Chondrocyte (in vitro differentiated cells): ENCODE measurements around the gene PRUNE2. TPM values are rescaled to one million over a fixed set of nuclear protein-coding genes. Genes with fewer than 3 reads are reported as not detected.

Experiments used
- DNase-seq: peaks from one replicate; pipeline ENCODE4 v3.0.0; 2021; ENCODE audit warnings: mixed read lengths, low spot score
- H3K27ac Mint-ChIP-seq: one replicate; pipeline ENCODE4 v1.8.0; 2021; ENCODE audit warnings: mild to moderate bottlenecking, moderate library complexity, mixed read lengths; ENCODE audit not compliant: unreplicated experiment
- H3K27me3 Mint-ChIP-seq: 2 replicates; pipeline ENCODE4 v1.8.0; 2021; ENCODE audit warnings: low read depth, mixed read lengths
- H3K36me3 Mint-ChIP-seq: 2 replicates; pipeline ENCODE4 v1.8.0; 2021; ENCODE audit warnings: low read depth, mixed read lengths
- H3K4me1 Mint-ChIP-seq: 2 replicates; pipeline ENCODE4 v1.8.0; 2021; ENCODE audit warnings: low read depth, mild to moderate bottlenecking, mixed read lengths
- H3K4me3 Mint-ChIP-seq: one replicate; pipeline ENCODE4 v1.8.0; 2021; ENCODE audit warnings: mild to moderate bottlenecking, moderate library complexity, mixed read lengths; ENCODE audit not compliant: unreplicated experiment
- H3K9me3 Mint-ChIP-seq: 2 replicates; pipeline ENCODE4 v1.8.0; 2021; ENCODE audit warnings: low read depth, mixed read lengths
- total RNA-seq: library from RNA; stranded (reverse); gene quantifications from 3 replicates; pipeline ENCODE4 v1.2.1, GENCODE V29; 2021
- TF ChIP-seq, protein P1 (sequence below): fragments of 200-600 bp; sonication (generic); IDR thresholded peaks from 2 replicates; pipeline ENCODE4 v1.5.0; 2021; ENCODE audit warnings: antibody characterized with exemption, mild to moderate bottlenecking, moderate library complexity

PRUNE2 gene
- total RNA-seq, 1 donor from 2014 or later = 10.5 TPM

DNA sequence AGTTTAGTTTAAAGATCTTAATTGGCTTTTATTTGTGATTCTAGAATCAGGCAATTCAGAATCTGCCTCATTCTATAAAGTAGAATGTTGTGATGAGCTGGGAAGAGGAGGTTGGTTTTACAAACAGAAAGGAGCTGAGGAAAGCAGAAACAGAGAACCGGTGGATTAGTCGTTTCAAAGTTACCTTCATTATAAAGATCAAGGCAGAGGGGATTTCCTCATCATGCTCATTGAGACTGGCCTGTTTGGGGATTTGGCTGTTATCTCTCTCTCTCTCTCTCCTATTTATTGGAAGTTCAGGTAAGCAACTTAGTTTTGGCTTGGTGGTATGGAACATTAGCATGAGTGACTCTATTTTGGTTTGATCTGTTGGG is 313.0 kb downstream of the PRUNE2 start:
- Mint-ChIP-seq H3K36me3 (no peaks in the 10 kb centered on the region), H3K27me3 (peaks cover 3% of the 10 kb centered on the region), H3K4me1 (peaks cover 12% of the 10 kb centered on the region), H3K4me3 (no peak overlapping the region), H3K9me3 (peaks cover 4% of the 10 kb centered on the region), H3K27ac (no peak overlapping the region)
- no peak for DNase-seq
- TF ChIP-seq, protein P1, sequence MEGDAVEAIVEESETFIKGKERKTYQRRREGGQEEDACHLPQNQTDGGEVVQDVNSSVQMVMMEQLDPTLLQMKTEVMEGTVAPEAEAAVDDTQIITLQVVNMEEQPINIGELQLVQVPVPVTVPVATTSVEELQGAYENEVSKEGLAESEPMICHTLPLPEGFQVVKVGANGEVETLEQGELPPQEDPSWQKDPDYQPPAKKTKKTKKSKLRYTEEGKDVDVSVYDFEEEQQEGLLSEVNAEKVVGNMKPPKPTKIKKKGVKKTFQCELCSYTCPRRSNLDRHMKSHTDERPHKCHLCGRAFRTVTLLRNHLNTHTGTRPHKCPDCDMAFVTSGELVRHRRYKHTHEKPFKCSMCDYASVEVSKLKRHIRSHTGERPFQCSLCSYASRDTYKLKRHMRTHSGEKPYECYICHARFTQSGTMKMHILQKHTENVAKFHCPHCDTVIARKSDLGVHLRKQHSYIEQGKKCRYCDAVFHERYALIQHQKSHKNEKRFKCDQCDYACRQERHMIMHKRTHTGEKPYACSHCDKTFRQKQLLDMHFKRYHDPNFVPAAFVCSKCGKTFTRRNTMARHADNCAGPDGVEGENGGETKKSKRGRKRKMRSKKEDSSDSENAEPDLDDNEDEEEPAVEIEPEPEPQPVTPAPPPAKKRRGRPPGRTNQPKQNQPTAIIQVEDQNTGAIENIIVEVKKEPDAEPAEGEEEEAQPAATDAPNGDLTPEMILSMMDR = no peak

DNA sequence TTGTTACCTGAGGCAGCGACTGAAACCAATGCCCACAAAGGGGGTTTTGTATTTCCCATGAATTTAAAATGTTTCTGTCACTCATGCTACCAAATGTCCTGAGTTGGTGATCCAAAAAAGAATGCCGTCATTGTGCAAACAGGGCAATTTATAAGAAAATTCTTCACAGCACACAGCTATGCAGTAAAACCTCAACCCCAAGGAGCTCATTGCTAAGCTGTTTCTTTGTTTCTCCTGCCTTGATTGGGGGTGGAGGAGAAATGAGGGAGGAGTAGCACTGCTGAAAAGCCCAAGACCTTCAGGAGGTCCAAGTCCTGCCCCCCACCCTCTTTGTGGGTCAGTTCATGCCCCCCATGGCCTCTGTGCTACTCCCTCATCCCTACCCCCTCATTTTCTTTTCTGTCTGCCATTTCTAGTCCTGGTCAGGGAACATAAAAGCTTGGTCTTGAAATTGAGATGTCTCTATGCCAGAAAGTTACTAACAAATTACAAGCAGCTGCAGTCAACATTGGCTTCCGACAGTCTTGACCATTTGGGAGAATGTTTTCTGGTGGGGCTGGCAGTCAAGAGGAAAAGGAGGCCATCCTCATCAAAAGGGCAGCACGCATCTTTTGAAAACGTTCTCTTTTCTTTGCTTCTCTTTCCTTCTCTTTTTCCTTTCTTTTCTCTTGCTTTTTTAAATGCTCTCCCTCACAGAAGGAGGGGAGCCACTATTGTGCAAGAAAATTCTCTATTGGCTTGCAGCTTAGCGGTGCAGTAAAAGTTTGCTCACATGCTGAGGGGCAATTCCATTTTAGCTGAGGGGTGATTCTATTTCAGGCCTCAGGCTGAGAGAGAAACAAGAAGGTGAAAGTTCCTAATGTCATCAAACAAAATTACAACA is 313.6 kb downstream of the PRUNE2 start:
- peaks cover 4% of the 10 kb centered on the region for H3K9me3 Mint-ChIP-seq
- DNase-seq = no peak
- peaks cover 2% of the 10 kb centered on the region for H3K27me3 Mint-ChIP-seq
- peaks cover 12% of the 10 kb centered on the region for H3K4me1 Mint-ChIP-seq
- no peak overlapping the region for H3K27ac Mint-ChIP-seq
- TF ChIP-seq, protein P1 = no peak
- H3K4me3 Mint-ChIP-seq = no peak overlapping the region
- no peaks in the 10 kb centered on the region for H3K36me3 Mint-ChIP-seq

DNA sequence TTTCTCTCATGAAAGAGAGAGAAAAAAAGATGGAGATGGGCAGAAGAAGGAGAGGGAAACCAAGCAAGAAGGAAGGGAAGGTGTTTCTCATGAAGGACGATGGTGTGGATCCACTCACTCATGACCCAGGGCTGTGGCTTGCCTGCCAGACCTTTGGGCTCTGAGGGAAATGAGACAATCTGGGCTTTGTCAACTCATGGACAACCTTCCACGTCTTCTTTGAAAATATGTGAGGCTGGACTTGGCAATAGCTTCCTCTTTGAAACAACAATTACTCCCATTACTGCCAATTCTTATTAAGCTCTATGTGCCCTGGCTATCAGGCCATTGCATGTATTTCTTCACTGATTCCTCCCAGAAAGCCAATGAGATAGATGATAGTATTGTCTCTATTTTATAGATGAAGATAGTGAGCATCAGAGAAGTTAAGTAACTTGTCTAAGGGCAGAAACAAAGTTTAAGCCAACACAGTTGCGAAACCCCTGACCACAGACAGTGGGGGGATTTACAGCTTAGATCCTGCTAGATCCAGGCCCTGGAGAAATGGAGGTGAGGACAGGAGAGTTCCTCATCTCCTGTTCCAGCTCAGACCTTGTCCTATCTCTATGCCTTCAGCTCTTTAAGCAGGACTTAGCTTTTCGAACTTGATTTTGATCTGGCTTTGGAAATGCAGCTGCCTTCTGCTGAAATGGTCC is 314.5 kb downstream of the PRUNE2 start:
- H3K27me3 Mint-ChIP-seq = peaks cover 2% of the 10 kb centered on the region
- no peak overlapping the region for H3K4me3 Mint-ChIP-seq
- no peak for DNase-seq
- H3K36me3 Mint-ChIP-seq = no peaks in the 10 kb centered on the region
- TF ChIP-seq, protein P1 = no peak
- H3K27ac Mint-ChIP-seq = no peak overlapping the region
- H3K9me3 Mint-ChIP-seq = peaks cover 4% of the 10 kb centered on the region
- H3K4me1 Mint-ChIP-seq = peaks cover 12% of the 10 kb centered on the region

DNA sequence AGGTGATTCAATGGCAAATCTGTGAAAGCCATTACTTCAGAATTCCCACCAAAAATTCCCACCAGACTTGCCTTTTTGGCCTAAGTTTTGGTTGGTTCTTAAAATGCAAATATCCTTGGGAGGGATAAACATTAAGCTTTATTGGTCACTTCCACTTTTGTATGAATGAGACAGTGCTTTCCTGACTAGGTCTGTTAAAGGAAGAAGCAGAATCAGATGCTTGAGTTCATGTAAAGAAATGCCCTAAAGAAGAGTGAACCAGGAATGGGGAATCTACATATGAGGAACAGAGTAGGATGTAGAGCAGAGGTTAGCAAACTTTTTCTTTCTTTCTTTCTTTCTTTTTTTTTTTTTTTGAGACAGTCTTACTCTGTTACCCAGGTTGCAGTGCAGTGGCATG is 317.6 kb downstream of the PRUNE2 start:
- Mint-ChIP-seq H3K4me3 (no peak overlapping the region), H3K36me3 (no peaks in the 10 kb centered on the region), H3K4me1 (peaks cover 12% of the 10 kb centered on the region), H3K9me3 (peaks cover 4% of the 10 kb centered on the region), H3K27ac (no peak overlapping the region), H3K27me3 (no peaks in the 10 kb centered on the region)
- TF ChIP-seq, protein P1 = no peak
- no peak for DNase-seq

DNA sequence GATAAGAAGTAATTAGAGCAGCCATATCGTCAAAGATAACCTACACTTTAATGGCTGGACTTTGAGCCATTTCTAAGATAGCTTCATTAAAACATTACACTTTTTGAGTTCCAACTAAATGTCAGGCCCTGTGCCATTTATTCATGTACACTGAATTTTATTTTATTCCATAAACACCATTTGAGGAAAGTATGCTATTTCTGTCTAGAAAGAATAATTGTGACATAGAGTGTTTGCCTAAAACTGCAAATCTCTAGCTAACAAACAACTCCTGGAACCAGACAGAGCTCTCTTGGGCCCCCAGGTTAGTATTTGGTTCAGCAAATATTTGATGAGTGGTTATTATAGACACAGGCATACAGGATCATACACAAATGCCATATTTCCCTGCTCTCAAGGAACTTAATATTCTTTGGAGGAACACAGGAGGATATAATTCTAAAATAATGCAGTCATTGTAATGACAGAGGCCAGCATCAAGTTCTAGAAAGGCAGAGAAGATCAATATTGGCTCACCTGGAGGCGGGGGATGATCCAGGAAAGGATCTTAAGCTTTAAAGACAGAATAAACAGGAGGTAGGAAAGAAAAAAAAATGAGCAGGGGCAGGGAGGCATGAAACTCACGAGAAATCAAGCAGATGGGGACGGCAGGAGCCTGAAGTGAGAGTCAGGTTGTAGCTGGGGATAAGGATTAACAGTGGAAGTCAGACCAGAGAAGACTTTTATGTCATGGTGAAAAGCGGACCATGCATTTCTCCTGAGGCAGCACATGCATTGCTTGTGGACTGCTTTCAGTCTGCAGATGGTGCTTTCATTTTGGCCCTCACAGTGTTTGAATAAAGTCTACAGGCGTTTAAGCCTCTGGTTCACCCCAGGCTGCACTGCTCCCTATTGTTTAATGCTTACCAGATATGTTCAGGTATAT is 319.3 kb downstream of the PRUNE2 start:
- Mint-ChIP-seq H3K36me3 (no peaks in the 10 kb centered on the region), H3K4me3 (no peak overlapping the region), H3K27ac (no peak overlapping the region), H3K9me3 (peaks cover 4% of the 10 kb centered on the region), H3K4me1 (no peaks in the 10 kb centered on the region), H3K27me3 (no peaks in the 10 kb centered on the region)
- no peak for DNase-seq
- TF ChIP-seq, protein P1 = no peak
